HG03064 (cell line): ENCODE measurements around the gene MSRB2.

ENCODE experiments used
- ATAC-seq: cut with Tn5 transposase; IDR thresholded peaks from one replicate; pipeline ENCODE4 v1.9.1; 2021; ENCODE audit warnings: low read depth; ENCODE audit not compliant: unreplicated experiment

The MSRB2 gene

DNA sequence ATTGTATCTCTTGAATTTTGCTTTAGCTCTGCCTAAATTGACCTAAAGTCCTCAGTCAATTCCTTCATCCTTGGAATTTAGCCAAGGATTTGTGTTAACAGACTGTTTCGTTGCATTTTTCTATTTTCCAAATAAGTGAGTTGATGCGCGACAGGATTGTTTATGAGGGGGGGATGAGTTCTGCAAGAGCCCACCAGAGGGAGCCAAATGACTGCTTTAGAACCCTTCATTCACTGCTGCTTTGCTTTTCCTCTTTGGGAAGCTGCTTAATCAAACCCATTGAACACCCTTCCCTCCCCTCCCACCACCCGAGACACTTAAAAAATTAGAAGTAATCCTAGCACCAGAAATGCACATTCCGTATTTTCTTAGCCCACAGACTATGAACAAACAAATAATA, 63.0 kb downstream of the MSRB2 start:
- ATAC-seq: peak; percentile 58

- no peak for ATAC-seq
These were observed 76.0 kb downstream of the MSRB2 start for GRCh38 chr10:23171232-23171876.
